Measurements from ENCODE around the gene AKIRIN2. TPM values are rescaled to one million over a fixed set of nuclear protein-coding genes. Genes with fewer than 3 reads are reported as not detected.

The AKIRIN2 gene
- total RNA-seq, 1 donor from 2014 or later = 23.5 TPM

GRCh38 chr6:87672641-87673040 is 29.4 kb downstream of the AKIRIN2 start:
- Histone ChIP-seq H3K27ac (ENCODE audit: low read depth, low read length) (no peak overlapping the region), H3K9me3 (ENCODE audit: control insufficient read depth in 3 of 3, low read length in 3 of 3) (no peaks in the 10 kb centered on the region), H3K27me3 (ENCODE audit: control insufficient read depth in 3 of 3, insufficient read depth in 3 of 3, low read length in 3 of 3) (no peaks in the 10 kb centered on the region), H3K36me3 (ENCODE audit: control insufficient read depth in 3 of 3, insufficient read depth in 3 of 3, low read length in 3 of 3) (peaks cover 6 to 12% (median 9%) of the 10 kb centered on the region in 3 donors), H3K9ac (ENCODE audit: low read depth in 1 of 3, low read length in 3 of 3) (no peak overlapping the region), H3K4me1 (ENCODE audit: control insufficient read depth in 3 of 3, insufficient read depth in 3 of 3, low read length in 3 of 3) (peaks cover 6 to 18% (median 9%) of the 10 kb centered on the region in 3 donors), H3K4me3 (ENCODE audit: low read length in 3 of 3) (no peak overlapping the region)

GRCh38 chr6:87671555-87672029 is 30.4 kb downstream of the AKIRIN2 start:
- Histone ChIP-seq H3K9me3 (ENCODE audit: control insufficient read depth in 3 of 3, low read length in 3 of 3) (no peaks in the 10 kb centered on the region), H3K9ac (ENCODE audit: low read depth in 1 of 3, low read length in 3 of 3) (peak overlapping the region in 1 of 3 donors; percentile 9), H3K27me3 (ENCODE audit: control insufficient read depth in 3 of 3, insufficient read depth in 3 of 3, low read length in 3 of 3) (no peaks in the 10 kb centered on the region), H3K36me3 (ENCODE audit: control insufficient read depth in 3 of 3, insufficient read depth in 3 of 3, low read length in 3 of 3) (peaks cover 6 to 14% (median 9%) of the 10 kb centered on the region in 3 donors), H3K27ac (ENCODE audit: low read depth, low read length) (peak overlapping the region; percentile 56), H3K4me1 (ENCODE audit: control insufficient read depth in 3 of 3, insufficient read depth in 3 of 3, low read length in 3 of 3) (peaks cover 6 to 18% (median 9%) of the 10 kb centered on the region in 3 donors), H3K4me3 (ENCODE audit: low read length in 3 of 3) (no peak overlapping the region)

- H3K4me3 ChIP-seq (ENCODE audit: low read length in 3 of 3) = no peak overlapping the region
- H3K4me1 ChIP-seq (ENCODE audit: control insufficient read depth in 3 of 3, insufficient read depth in 3 of 3, low read length in 3 of 3) = peaks cover 6 to 18% (median 9%) of the 10 kb centered on the region in 3 donors
- no peak overlapping the region for H3K9ac ChIP-seq (ENCODE audit: low read depth in 1 of 3, low read length in 3 of 3)
- H3K9me3 ChIP-seq (ENCODE audit: control insufficient read depth in 3 of 3, low read length in 3 of 3) = no peaks in the 10 kb centered on the region
- H3K27ac ChIP-seq (ENCODE audit: low read depth, low read length) = no peak overlapping the region
- peaks cover 6 to 12% (median 8%) of the 10 kb centered on the region in 3 donors for H3K36me3 ChIP-seq (ENCODE audit: control insufficient read depth in 3 of 3, insufficient read depth in 3 of 3, low read length in 3 of 3)
- no peaks in the 10 kb centered on the region for H3K27me3 ChIP-seq (ENCODE audit: control insufficient read depth in 3 of 3, insufficient read depth in 3 of 3, low read length in 3 of 3)
Observed at GRCh38 chr6:87670707-87671106, 31.3 kb downstream of the AKIRIN2 start.

GRCh38 chr6:87669051-87669450 is 33.0 kb downstream of the AKIRIN2 start:
- no peak overlapping the region for H3K27ac ChIP-seq (ENCODE audit: low read depth, low read length)
- H3K36me3 ChIP-seq (ENCODE audit: control insufficient read depth in 3 of 3, insufficient read depth in 3 of 3, low read length in 3 of 3) = peaks cover 0 to 5% (median 3%) of the 10 kb centered on the region in 3 donors
- no peak overlapping the region for H3K4me3 ChIP-seq (ENCODE audit: low read length in 3 of 3)
- peaks cover 0 to 11% (median 4%) of the 10 kb centered on the region in 3 donors for H3K4me1 ChIP-seq (ENCODE audit: control insufficient read depth in 3 of 3, insufficient read depth in 3 of 3, low read length in 3 of 3)
- no peaks in the 10 kb centered on the region for H3K9me3 ChIP-seq (ENCODE audit: control insufficient read depth in 3 of 3, low read length in 3 of 3)
- no peaks in the 10 kb centered on the region for H3K27me3 ChIP-seq (ENCODE audit: control insufficient read depth in 3 of 3, insufficient read depth in 3 of 3, low read length in 3 of 3)
- no peak overlapping the region for H3K9ac ChIP-seq (ENCODE audit: low read depth in 1 of 3, low read length in 3 of 3)

GRCh38 chr6:87668013-87668412 is 34.0 kb downstream of the AKIRIN2 start:
- Histone ChIP-seq H3K9ac (ENCODE audit: low read depth in 1 of 3, low read length in 3 of 3) (no peak overlapping the region), H3K4me3 (ENCODE audit: low read length in 3 of 3) (no peak overlapping the region), H3K27me3 (ENCODE audit: control insufficient read depth in 3 of 3, insufficient read depth in 3 of 3, low read length in 3 of 3) (no peaks in the 10 kb centered on the region), H3K4me1 (ENCODE audit: control insufficient read depth in 3 of 3, insufficient read depth in 3 of 3, low read length in 3 of 3) (peaks cover 0 to 9% (median 5%) of the 10 kb centered on the region in 3 donors), H3K27ac (ENCODE audit: low read depth, low read length) (no peak overlapping the region), H3K9me3 (ENCODE audit: control insufficient read depth in 3 of 3, low read length in 3 of 3) (no peaks in the 10 kb centered on the region), H3K36me3 (ENCODE audit: control insufficient read depth in 3 of 3, insufficient read depth in 3 of 3, low read length in 3 of 3) (peaks cover 0 to 3% (median 2%) of the 10 kb centered on the region in 3 donors)

GRCh38 chr6:87667032-87667431 is 35.0 kb downstream of the AKIRIN2 start:
- Histone ChIP-seq H3K36me3 (ENCODE audit: control insufficient read depth in 3 of 3, insufficient read depth in 3 of 3, low read length in 3 of 3) (peaks cover 0 to 3% (median 2%) of the 10 kb centered on the region in 3 donors), H3K9ac (ENCODE audit: low read depth in 1 of 3, low read length in 3 of 3) (no peak overlapping the region), H3K9me3 (ENCODE audit: control insufficient read depth in 3 of 3, low read length in 3 of 3) (no peaks in the 10 kb centered on the region), H3K4me3 (ENCODE audit: low read length in 3 of 3) (no peak overlapping the region), H3K4me1 (ENCODE audit: control insufficient read depth in 3 of 3, insufficient read depth in 3 of 3, low read length in 3 of 3) (peaks cover 2 to 3% (median 2%) of the 10 kb centered on the region in 3 donors), H3K27ac (ENCODE audit: low read depth, low read length) (no peak overlapping the region), H3K27me3 (ENCODE audit: control insufficient read depth in 3 of 3, insufficient read depth in 3 of 3, low read length in 3 of 3) (no peaks in the 10 kb centered on the region)

- peaks cover 10 to 18% (median 16%) of the 10 kb centered on the region in 3 donors for H3K4me1 ChIP-seq (ENCODE audit: control insufficient read depth in 3 of 3, insufficient read depth in 3 of 3, low read length in 3 of 3)
- no peak overlapping the region for H3K4me3 ChIP-seq (ENCODE audit: low read length in 3 of 3)
- H3K27me3 ChIP-seq (ENCODE audit: control insufficient read depth in 3 of 3, insufficient read depth in 3 of 3, low read length in 3 of 3) = no peaks in the 10 kb centered on the region
- H3K9me3 ChIP-seq (ENCODE audit: control insufficient read depth in 3 of 3, low read length in 3 of 3) = no peaks in the 10 kb centered on the region
- H3K27ac ChIP-seq (ENCODE audit: low read depth, low read length) = no peak overlapping the region
- H3K36me3 ChIP-seq (ENCODE audit: control insufficient read depth in 3 of 3, insufficient read depth in 3 of 3, low read length in 3 of 3) = peaks cover 0 to 4% (median 3%) of the 10 kb centered on the region in 3 donors
- H3K9ac ChIP-seq (ENCODE audit: low read depth in 1 of 3, low read length in 3 of 3) = no peak overlapping the region
Observed at GRCh38 chr6:87664921-87665485, 37.0 kb downstream of the AKIRIN2 start.

- no peaks in the 10 kb centered on the region for H3K27me3 ChIP-seq (ENCODE audit: control insufficient read depth in 3 of 3, insufficient read depth in 3 of 3, low read length in 3 of 3)
- H3K27ac ChIP-seq (ENCODE audit: low read depth, low read length) = peak overlapping the region; percentile 31
- no peak overlapping the region for H3K9ac ChIP-seq (ENCODE audit: low read depth in 1 of 3, low read length in 3 of 3)
- H3K4me1 ChIP-seq (ENCODE audit: control insufficient read depth in 3 of 3, insufficient read depth in 3 of 3, low read length in 3 of 3) = peaks cover 16 to 24% (median 17%) of the 10 kb centered on the region in 3 donors
- H3K4me3 ChIP-seq (ENCODE audit: low read length in 3 of 3) = no peak overlapping the region
- H3K9me3 ChIP-seq (ENCODE audit: control insufficient read depth in 3 of 3, low read length in 3 of 3) = no peaks in the 10 kb centered on the region
- H3K36me3 ChIP-seq (ENCODE audit: control insufficient read depth in 3 of 3, insufficient read depth in 3 of 3, low read length in 3 of 3) = peaks cover 0 to 4% (median 3%) of the 10 kb centered on the region in 3 donors
Observed at GRCh38 chr6:87663434-87663833, 38.6 kb downstream of the AKIRIN2 start.

- peaks cover 3 to 9% (median 3%) of the 10 kb centered on the region in 3 donors for H3K36me3 ChIP-seq (ENCODE audit: control insufficient read depth in 3 of 3, insufficient read depth in 3 of 3, low read length in 3 of 3)
- no peak overlapping the region for H3K4me3 ChIP-seq (ENCODE audit: low read length in 3 of 3)
- no peaks in the 10 kb centered on the region for H3K9me3 ChIP-seq (ENCODE audit: control insufficient read depth in 3 of 3, low read length in 3 of 3)
- no peak overlapping the region for H3K9ac ChIP-seq (ENCODE audit: low read depth in 1 of 3, low read length in 3 of 3)
- H3K27me3 ChIP-seq (ENCODE audit: control insufficient read depth in 3 of 3, insufficient read depth in 3 of 3, low read length in 3 of 3) = no peaks in the 10 kb centered on the region
- H3K4me1 ChIP-seq (ENCODE audit: control insufficient read depth in 3 of 3, insufficient read depth in 3 of 3, low read length in 3 of 3) = peaks cover 17 to 24% (median 18%) of the 10 kb centered on the region in 3 donors
- peak overlapping the region; percentile 36 for H3K27ac ChIP-seq (ENCODE audit: low read depth, low read length)
Observed at GRCh38 chr6:87661503-87661902, 40.5 kb downstream of the AKIRIN2 start.

- no peak overlapping the region for H3K4me3 ChIP-seq (ENCODE audit: low read length in 3 of 3)
- no peaks in the 10 kb centered on the region for H3K27me3 ChIP-seq (ENCODE audit: control insufficient read depth in 3 of 3, insufficient read depth in 3 of 3, low read length in 3 of 3)
- peaks cover 17 to 24% (median 18%) of the 10 kb centered on the region in 3 donors for H3K4me1 ChIP-seq (ENCODE audit: control insufficient read depth in 3 of 3, insufficient read depth in 3 of 3, low read length in 3 of 3)
- H3K9ac ChIP-seq (ENCODE audit: low read depth in 1 of 3, low read length in 3 of 3) = no peak overlapping the region
- peak overlapping the region; percentile 36 for H3K27ac ChIP-seq (ENCODE audit: low read depth, low read length)
- no peaks in the 10 kb centered on the region for H3K9me3 ChIP-seq (ENCODE audit: control insufficient read depth in 3 of 3, low read length in 3 of 3)
- peaks cover 3 to 9% (median 3%) of the 10 kb centered on the region in 3 donors for H3K36me3 ChIP-seq (ENCODE audit: control insufficient read depth in 3 of 3, insufficient read depth in 3 of 3, low read length in 3 of 3)
Observed at GRCh38 chr6:87661016-87661415, 41.0 kb downstream of the AKIRIN2 start.

Measured in skeletal muscle tissue (tissue), 4 donors.